Skin of body (tissue), 2 donors: ENCODE data around the gene WNT8B. TPM values are rescaled to one million over a fixed set of nuclear protein-coding genes. Genes with fewer than 3 reads are reported as not detected.

ENCODE experiments used
- DNase-seq: peaks from one replicate; lab custom pipeline; 2025; lab: John Stamatoyannopoulos, UW
- total RNA-seq: library from RNA; depleted of rRNA; stranded (reverse); fragments of >200 nt; gene quantifications from one replicate; pipeline ENCODE4 v1.2.3, GENCODE V29; 2014

The WNT8B gene
- total RNA-seq, 1 donor from 2014 or later: not detected

- DNase-seq: no peak
These were observed 21.3 kb downstream of the WNT8B start for GRCh38 chr10:100483876-100484666.

GRCh38 chr10:100485366-100485765 lies 22.6 kb downstream of the WNT8B start:
- DNase-seq: no peak

GRCh38 chr10:100485801-100486495 lies 23.1 kb downstream of the WNT8B start:
- DNase-seq: no peak

GRCh38 chr10:100487529-100487928 lies 24.7 kb downstream of the WNT8B start:
- DNase-seq: no peak

GRCh38 chr10:100489396-100489795 lies 26.6 kb downstream of the WNT8B start:
- no peak for DNase-seq

GRCh38 chr10:100490531-100490930 lies 27.7 kb downstream of the WNT8B start:
- no peak for DNase-seq

- DNase-seq: no peak
These were observed 33.8 kb downstream of the WNT8B start for GRCh38 chr10:100496567-100496966.

GRCh38 chr10:100498059-100498458 lies 35.2 kb downstream of the WNT8B start:
- no peak for DNase-seq

- no peak for DNase-seq
These were observed 38.6 kb downstream of the WNT8B start for GRCh38 chr10:100501423-100501822.

GRCh38 chr10:100502926-100503494 lies 40.2 kb downstream of the WNT8B start:
- DNase-seq: peak; percentile 22

GRCh38 chr10:100504096-100504495 lies 41.3 kb downstream of the WNT8B start:
- DNase-seq: no peak

GRCh38 chr10:100505164-100505563 lies 42.4 kb downstream of the WNT8B start:
- DNase-seq: no peak

GRCh38 chr10:100506596-100507356 lies 44.0 kb downstream of the WNT8B start:
- no peak for DNase-seq

- no peak for DNase-seq
These were observed 44.5 kb downstream of the WNT8B start for GRCh38 chr10:100507357-100507732.

GRCh38 chr10:100508266-100508665 lies 45.5 kb downstream of the WNT8B start:
- DNase-seq: no peak

- peak; percentile 15 for DNase-seq
These were observed 45.9 kb downstream of the WNT8B start for GRCh38 chr10:100508691-100509150.

GRCh38 chr10:100509241-100509840 lies 46.5 kb downstream of the WNT8B start:
- DNase-seq: no peak

- no peak for DNase-seq
These were observed 47.9 kb downstream of the WNT8B start for GRCh38 chr10:100510533-100511308.

- no peak for DNase-seq
These were observed 52.8 kb downstream of the WNT8B start for GRCh38 chr10:100515612-100516011.

- DNase-seq: no peak
These were observed 54.0 kb downstream of the WNT8B start for GRCh38 chr10:100516847-100517246.
